GM08714 (cell line): ENCODE measurements around the gene NAA20.

Source experiments
- H3K4me3 ChIP-seq: fragments of 200-500 bp; sonication (Bioruptor generic); 2 replicates; pipeline ENCODE4 v1.5.1; 2014; ENCODE audit warnings: mild to moderate bottlenecking, low read length, inconsistent platforms
- ZNF274 ChIP-seq: IDR thresholded peaks from 2 replicates; pipeline ENCODE4 v1.6.1; 2012; ENCODE audit warnings: mild to moderate bottlenecking, low read depth, low read length

NAA20 gene

GRCh38 chr20:19996917-19997316 lies 20.2 kb upstream of the NAA20 start:
- no peak overlapping the region for H3K4me3 ChIP-seq
- no peak for TF ChIP-seq ZNF274

- TF ChIP-seq ZNF274 = no peak
- H3K4me3 ChIP-seq = no peak overlapping the region
Measured at GRCh38 chr20:19998990-19999705, 18.0 kb upstream of the NAA20 start.

- no peak for TF ChIP-seq ZNF274
Measured at GRCh38 chr20:20000211-20000968, 16.8 kb upstream of the NAA20 start.

GRCh38 chr20:20002101-20002998 lies 14.8 kb upstream of the NAA20 start:
- no peak for TF ChIP-seq ZNF274
- H3K4me3 ChIP-seq = no peak overlapping the region

More at GRCh38 chr20:20000211-20000968, 16.8 kb upstream of the NAA20 start:
- H3K4me3 ChIP-seq = no peak overlapping the region

GRCh38 chr20:20003031-20003954 lies 13.9 kb upstream of the NAA20 start:
- peak overlapping the region; percentile 41; the same call in 1 of the 2 replicates for H3K4me3 ChIP-seq
- TF ChIP-seq ZNF274 = no peak

- H3K4me3 ChIP-seq = peak overlapping the region; percentile 41; the same call in 1 of the 2 replicates
Measured at GRCh38 chr20:20003955-20004322, 13.2 kb upstream of the NAA20 start.

GRCh38 chr20:20005342-20005741 lies 11.8 kb upstream of the NAA20 start:
- H3K4me3 ChIP-seq = no peak overlapping the region
- no peak for TF ChIP-seq ZNF274

GRCh38 chr20:20009784-20010253 lies 7.3 kb upstream of the NAA20 start:
- H3K4me3 ChIP-seq = no peak overlapping the region
- TF ChIP-seq ZNF274 = no peak

- no peak for TF ChIP-seq ZNF274
- H3K4me3 ChIP-seq = no peak overlapping the region
Measured at GRCh38 chr20:20010639-20011500, 6.3 kb upstream of the NAA20 start.

GRCh38 chr20:20012541-20012940 lies 4.6 kb upstream of the NAA20 start:
- TF ChIP-seq ZNF274 = no peak
- H3K4me3 ChIP-seq = no peak overlapping the region

- TF ChIP-seq ZNF274 = no peak
- H3K4me3 ChIP-seq = no peak overlapping the region
Measured at GRCh38 chr20:20014659-20015058, 2.5 kb upstream of the NAA20 start.

- TF ChIP-seq ZNF274 = no peak
- peak overlapping the region; percentile 80 for H3K4me3 ChIP-seq
Measured at GRCh38 chr20:20017844-20018185, 653 bp downstream of the NAA20 start.

GRCh38 chr20:20018366-20018765 lies 1.2 kb downstream of the NAA20 start:
- peak overlapping the region; percentile 80 for H3K4me3 ChIP-seq
- TF ChIP-seq ZNF274 = no peak
